Right renal pelvis (tissue), 4 donors: ENCODE data around the gene KDM4B. TPM values are rescaled to one million over a fixed set of nuclear protein-coding genes. Genes with fewer than 3 reads are reported as not detected.

Experiments used
- DNase-seq, 4 donors: peaks; one replicate each; pipeline ENCODE4 v3.0.0-alpha.2; 2013; ENCODE audit warnings: low read depth in 4 of 4, low spot score in 3 of 4, missing footprints in 1 of 4
- polyA plus RNA-seq, 4 donors: library from polyadenylated mRNA; unstranded; fragments of 120-200 nt; gene quantifications; one replicate each; pipeline ENCODE4 v1.2.1, GENCODE V29; 2013; ENCODE audit not compliant: insufficient read length in 4 of 4

KDM4B gene
- polyA plus RNA-seq, 4 donors: 19.8 to 29.5 (median 20.5) TPM

DNA sequence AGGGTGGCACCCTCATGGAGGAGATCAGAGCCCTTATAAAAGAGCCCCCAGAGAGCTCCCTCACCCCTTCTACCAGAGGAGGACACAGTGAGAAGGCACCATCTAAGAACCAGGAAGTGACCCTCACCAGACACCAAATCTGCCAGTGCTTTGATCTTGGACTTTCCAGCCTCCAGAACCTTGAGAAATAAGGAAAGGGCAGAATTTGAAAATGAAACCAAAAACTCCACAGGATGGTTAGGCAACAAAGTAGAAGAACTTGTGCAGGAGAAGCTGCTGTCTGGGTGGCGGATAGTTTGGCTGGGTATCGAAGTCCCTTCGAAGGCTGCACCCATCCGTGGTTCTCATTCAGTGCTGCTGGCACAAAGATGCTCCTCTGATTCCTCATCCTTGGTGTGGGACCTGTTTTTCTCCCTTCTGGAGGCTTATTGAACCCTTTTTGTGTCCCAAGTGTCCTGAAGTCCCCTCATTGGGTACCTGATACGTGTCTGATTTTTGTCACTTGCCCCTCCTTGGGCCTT is 130.8 kb downstream of the KDM4B start:
- DNase-seq: no peak

GRCh38 chr19:5101871-5102270 is 133.0 kb downstream of the KDM4B start:
- DNase-seq: no peak

DNA sequence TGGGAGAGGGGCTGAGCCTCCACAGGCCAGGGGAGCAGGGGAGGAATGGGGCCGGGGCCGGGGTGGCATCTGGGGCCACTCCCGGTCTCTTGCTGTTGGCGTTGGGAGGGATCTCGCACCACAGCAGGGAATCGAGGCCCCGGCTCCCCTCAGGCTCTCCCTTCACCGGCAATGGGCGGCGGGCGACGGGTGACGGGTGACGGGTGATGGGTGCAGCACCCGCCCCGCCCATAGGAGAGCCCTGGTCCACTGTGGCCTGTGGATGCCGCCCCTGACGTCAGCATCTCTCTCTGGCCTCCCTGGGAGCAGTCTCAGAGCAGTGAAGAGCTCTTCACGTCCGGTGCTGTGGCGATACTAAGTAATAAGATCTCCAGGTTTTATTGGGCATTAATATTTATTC is 133.6 kb downstream of the KDM4B start:
- DNase-seq: no peak

DNA sequence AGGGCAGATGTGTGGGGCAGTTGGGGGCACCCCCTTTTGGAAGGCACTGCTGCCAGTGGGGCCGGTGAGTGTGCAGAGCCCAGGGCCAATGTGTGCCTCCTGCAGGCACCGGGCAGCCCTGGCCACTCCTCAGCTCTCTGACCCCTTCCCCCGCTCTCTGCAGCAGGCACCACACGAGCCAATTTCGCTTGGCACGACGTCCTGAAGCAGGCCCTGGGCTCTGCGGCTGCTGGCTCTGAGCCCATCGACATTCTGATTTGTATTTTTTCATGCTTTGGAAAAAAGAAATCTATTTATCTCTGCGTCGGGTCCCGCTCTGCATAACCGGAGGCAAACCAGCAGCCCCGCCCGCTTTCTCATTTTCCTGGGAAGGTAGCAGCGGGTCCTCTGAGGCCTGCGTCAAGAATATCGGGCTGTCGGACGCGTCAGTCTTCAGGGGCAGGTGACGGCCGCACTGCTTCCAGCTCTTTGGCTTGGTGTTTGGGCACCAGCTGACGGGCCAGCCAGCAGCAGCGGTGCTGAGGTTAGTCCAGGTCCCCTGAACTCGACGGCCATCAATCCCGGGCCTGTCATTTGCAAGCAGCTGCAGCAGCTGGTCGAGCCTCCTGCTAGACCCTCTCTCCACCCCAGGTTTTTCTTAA is 134.3 kb downstream of the KDM4B start:
- no peak for DNase-seq

DNA sequence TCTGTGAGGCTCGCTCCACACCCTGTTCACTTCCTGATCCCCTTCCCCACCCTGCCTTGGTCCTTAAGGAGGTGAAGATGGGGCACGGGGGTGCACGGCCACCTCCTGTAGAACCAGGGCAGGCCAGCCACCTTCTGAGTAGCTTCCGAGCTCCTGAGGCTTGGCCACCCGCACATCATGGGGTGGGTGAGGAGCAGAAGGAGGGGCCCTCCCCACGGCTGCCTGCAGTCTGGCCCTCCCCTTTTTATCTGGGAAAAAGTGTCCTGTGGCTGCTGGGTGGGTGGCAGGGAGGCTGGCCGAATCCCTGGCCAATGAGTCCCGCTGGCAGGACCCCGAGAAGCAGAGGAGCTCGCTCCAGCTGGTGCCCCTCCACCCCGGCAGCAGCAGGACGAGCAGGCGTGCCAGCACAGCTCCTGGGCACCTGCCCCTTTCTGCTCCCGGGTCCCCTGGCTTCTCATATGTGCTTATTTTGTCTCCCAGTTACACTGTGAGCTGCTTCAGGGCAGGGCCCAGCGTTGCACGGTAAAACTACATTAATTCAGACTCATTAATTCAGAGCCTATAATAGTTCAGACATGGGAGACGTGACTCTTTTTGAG is 135.0 kb downstream of the KDM4B start:
- no peak for DNase-seq

- no peak for DNase-seq
Measured at GRCh38 chr19:5104871-5105351, 136.0 kb downstream of the KDM4B start.

DNA sequence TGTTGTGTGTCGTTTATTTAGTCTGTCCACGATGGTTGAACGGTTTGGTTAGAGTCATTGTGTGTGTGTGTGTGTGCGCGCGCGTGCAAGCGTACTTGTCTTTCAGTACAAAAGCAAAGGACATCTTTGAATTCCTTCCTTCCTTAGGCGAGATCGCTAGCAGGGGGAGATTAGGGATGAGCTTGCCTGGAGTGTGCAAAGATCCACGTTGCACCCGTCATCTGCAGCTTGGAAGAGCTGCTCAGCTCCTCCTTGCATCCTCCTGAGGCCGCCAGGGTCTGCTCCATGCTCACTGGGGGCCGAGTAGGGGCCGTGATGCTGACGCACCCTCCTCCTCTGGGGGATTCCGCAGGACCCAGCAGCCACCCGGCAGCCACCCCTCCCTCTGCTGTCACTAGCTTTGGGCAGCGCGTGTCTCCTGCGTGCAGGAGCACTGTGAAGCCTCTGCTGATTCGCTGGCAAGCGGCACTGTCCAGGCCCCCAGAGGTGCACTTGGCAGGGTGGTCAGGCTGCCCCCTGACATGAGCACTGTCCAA is 137.3 kb downstream of the KDM4B start:
- no peak for DNase-seq

- no peak for DNase-seq
Measured at GRCh38 chr19:5106971-5107370, 138.1 kb downstream of the KDM4B start.

GRCh38 chr19:5107432-5108122 is 138.7 kb downstream of the KDM4B start:
- no peak for DNase-seq

DNA sequence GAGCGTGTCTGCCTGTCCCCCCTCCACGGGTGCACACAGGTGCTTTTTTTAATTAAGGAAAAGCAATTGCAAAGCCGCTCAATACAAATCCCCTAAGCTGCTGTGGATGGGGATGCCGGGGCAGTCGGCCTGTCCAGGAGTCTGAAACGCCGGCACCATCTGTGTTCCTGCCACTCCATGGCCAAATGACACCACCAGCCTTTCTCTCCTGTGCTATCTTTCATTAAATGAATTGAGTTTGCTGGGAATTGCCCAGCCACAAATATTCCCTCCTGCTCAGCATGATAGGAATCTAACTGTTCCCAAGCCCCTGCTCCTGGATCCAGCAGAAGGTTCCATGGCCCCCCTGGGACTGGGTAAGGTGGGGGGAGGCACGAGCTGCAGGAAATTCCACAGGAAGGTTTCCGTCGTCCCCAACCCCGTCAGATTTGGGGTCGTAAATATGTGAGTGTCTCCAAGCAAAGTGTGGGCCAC is 139.2 kb downstream of the KDM4B start:
- DNase-seq: no peak

DNA sequence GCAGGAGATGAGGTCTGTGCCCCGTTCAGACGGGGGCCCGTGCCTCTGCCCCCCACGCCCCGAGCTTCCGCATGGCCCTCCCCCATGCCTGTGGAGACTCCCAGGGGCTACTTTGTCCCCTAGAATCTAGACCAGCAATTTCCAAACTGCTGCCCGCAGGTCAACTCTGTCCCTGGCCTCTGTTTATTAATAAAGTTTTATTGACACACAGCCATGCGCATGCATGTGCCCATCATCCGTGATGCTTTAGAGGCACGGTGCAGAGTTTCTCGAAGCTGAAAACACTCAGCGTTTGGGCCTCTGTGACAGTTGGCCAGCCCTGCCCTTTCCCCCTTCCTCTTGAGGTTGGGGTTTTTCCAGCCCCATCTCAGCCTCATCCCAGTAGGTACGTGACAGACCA is 140.0 kb downstream of the KDM4B start:
- DNase-seq: no peak

GRCh38 chr19:5109560-5109959 is 140.6 kb downstream of the KDM4B start:
- DNase-seq: no peak

- no peak for DNase-seq
Measured at GRCh38 chr19:5110546-5110945, 141.6 kb downstream of the KDM4B start.

DNA sequence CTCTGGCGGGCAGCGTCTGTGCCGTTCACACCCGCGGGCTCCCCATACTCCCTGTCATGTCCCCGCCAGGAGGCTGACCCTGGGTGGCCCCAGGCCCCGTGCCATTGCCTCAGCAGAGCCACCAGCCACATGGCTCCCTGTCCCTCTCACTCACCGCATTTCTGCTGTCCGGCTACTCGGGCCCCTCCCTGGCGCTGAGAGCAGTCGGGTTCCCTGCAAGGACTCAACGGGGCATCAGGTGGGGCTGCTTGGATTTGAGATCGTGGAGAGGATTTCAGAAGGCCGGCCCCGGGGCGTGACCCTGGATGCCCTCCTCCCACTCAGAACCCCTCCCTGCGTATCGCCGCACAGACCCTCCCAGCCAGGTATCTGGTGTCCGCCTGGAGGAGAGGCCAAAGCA is 142.1 kb downstream of the KDM4B start:
- no peak for DNase-seq

GRCh38 chr19:5112175-5112574 is 143.3 kb downstream of the KDM4B start:
- no peak for DNase-seq

DNA sequence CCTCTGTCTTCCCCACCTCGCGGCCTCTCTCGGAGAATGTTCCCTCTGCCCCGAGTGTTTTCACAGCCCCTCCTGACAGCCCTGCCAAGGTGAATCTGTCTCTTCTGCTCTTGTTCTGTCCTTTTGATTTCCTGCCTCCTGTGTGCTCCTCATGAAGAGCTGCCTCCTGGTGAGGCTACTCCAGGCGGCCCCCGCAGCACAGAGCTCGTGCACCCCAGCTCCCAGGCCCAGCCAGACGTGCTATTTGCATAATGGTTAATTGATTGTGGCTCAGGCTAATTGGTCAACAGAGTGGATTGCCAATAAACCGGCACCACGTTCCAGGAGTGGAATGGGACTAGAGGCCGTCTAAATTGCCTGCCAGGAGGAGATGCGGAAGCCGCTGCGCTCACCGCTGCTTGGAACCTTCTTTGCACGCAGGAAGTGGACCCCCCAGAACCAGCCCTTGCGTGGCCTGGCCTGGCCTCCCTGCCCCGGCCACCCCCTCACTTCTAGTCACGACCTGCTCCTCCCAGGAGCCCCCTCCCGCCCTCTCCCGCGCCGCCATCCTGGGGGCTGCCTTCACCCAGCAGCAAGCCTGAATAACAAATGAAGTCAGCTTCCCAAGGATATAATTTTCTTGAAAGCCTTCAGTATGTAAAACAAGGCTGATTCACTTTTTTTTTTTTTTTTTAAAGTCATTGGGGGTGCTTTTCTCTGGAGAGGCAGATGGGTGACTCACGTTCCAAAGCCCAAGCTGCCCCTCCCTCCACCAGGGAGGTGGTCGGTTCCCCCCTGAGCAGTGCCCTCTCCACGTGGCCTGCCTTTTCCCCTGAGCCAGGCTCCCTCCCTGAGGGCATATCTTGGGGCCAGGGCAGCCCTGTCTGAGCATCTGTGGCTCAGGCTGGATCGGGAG is 144.0 kb downstream of the KDM4B start:
- no peak for DNase-seq

- no peak for DNase-seq
Measured at GRCh38 chr19:5113633-5114586, 145.0 kb downstream of the KDM4B start.

DNA sequence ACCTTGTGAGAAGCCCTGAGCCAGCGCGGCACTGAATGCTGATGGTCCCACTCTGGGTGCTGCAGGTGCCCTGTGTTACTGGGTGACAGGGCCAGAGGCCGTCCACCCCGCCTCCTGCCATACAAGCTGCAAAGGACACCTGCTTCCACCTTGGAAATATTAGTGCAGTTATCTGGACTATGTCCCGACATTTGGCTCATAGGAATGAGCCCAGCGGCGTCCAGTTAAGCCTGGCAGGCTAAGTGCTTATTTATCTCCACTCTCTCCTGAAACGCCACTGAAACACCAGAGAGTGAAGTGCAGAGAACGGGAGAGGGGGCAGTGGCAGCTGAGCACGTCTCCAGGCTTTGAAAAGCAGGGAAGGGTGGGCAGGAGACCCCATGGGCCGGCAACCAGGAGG is 145.8 kb downstream of the KDM4B start:
- no peak for DNase-seq

GRCh38 chr19:5115351-5115750 is 146.4 kb downstream of the KDM4B start:
- no peak for DNase-seq
